Measurements from ENCODE around the gene LRRC75B. TPM values are rescaled to one million over a fixed set of nuclear protein-coding genes. Genes with fewer than 3 reads are reported as not detected.
"Not testable (repeated sequence)": the region's sequence is repeated elsewhere in the genome, so short reads cannot be mapped to it uniquely, and the experiment has no call there.

The LRRC75B gene
- total RNA-seq, 4 donors from 2014 or later: 4.0 to 20.4 (median 7.8) TPM

- Histone ChIP-seq H3K9me3 (no peaks in the 10 kb centered on the region), H3K27me3 (no peaks in the 10 kb centered on the region), H3K27ac (peak within 1 kb of the TSS; percentile 96 to 100 (median 98)), H3K4me1 (peaks cover 21 to 80% (median 33%) of the 10 kb centered on the region in 3 donors), H3K4me3 (peak within 1 kb of the TSS; percentile 81 to 95 (median 88)), H3K36me3 (peaks cover 0 to 44% (median 0%) of the 10 kb centered on the region in 3 donors)
- peak in 2 of 4 donors; percentile 83 to 89 for TF ChIP-seq POLR2A (IDR thresholded peaks at IDR 0.05)
- TF ChIP-seq CTCF (IDR thresholded peaks at IDR 0.05): no peak
- 0% methylated on average over 10 to 15 of the region's 64 CpGs for WGBS, 2 donors
- no peak for DNase-seq
- intact Hi-C loops (cut with DNase I): no loop called here
These were observed 38.3 kb downstream of the LRRC75B start, which contains the start of gene GUCD1 for GRCh38 chr22:24554313-24555164. Gene GUCD1 (minus strand): TSS chr22:24555138. CDS start chr22:24554991, 147 bp downstream.

GRCh38 chr22:24553597-24554312, 39.1 kb downstream of the LRRC75B start:
- 12 to 27% methylated on average over 3 to 6 of the region's 12 CpGs for WGBS, 2 donors

GRCh38 chr22:24552503-24553286, 40.2 kb downstream of the LRRC75B start:
- H3K27me3 ChIP-seq; intact Hi-C loops (cut with DNase I); DNase-seq; H3K9me3 ChIP-seq; H3K4me3 ChIP-seq: not testable (repeated sequence)
- Histone ChIP-seq H3K4me1 (peaks cover 21 to 63% (median 33%) of the 10 kb centered on the region in 3 donors), H3K36me3 (peaks cover 5 to 44% (median 10%) of the 10 kb centered on the region in 3 donors), H3K27ac (peak overlapping the region in 2 of 4 donors; percentile 98 to 100)
- WGBS, 2 donors: 81 to 84% methylated on average over 8 to 10 of the region's 10 CpGs

More at GRCh38 chr22:24553597-24554312, 39.1 kb downstream of the LRRC75B start:
- H3K27me3 ChIP-seq: no peaks in the 10 kb centered on the region
- DNase-seq: no peak
- TF ChIP-seq CTCF (IDR thresholded peaks at IDR 0.05): no peak
- no peak for TF ChIP-seq POLR2A (IDR thresholded peaks at IDR 0.05)
- peaks cover 0 to 44% (median 0%) of the 10 kb centered on the region in 3 donors for H3K36me3 ChIP-seq
- peaks cover 21 to 72% (median 33%) of the 10 kb centered on the region in 3 donors for H3K4me1 ChIP-seq
- H3K4me3 ChIP-seq: peak overlapping the region; percentile 81 to 95 (median 88)
- intact Hi-C loops (cut with DNase I): no loop called here
- H3K9me3 ChIP-seq: no peaks in the 10 kb centered on the region
- peak overlapping the region; percentile 96 to 100 (median 98) for H3K27ac ChIP-seq

- DNase-seq: no peak
- no peak for TF ChIP-seq POLR2A (IDR thresholded peaks at IDR 0.05)
- TF ChIP-seq CTCF (IDR thresholded peaks at IDR 0.05): no peak
- Histone ChIP-seq H3K4me3 (no peak overlapping the region), H3K27me3 (no peaks in the 10 kb centered on the region), H3K4me1 (peaks cover 10 to 49% (median 20%) of the 10 kb centered on the region in 3 donors), H3K27ac (no peak overlapping the region), H3K9me3 (no peaks in the 10 kb centered on the region), H3K36me3 (peaks cover 21 to 56% (median 22%) of the 10 kb centered on the region in 3 donors)
- WGBS, 2 donors: 72 to 96% methylated on average over 4 of the region's 6 CpGs
- intact Hi-C loops (cut with DNase I): no loop called here
These were observed 41.9 kb downstream of the LRRC75B start for GRCh38 chr22:24550902-24551435.

Data from esophagus squamous epithelium (tissue), 5 donors.